ENCODE measurements around the gene CHIT1.

The CHIT1 gene

GRCh38 chr1:203173566-203173965 is 55.9 kb downstream of the CHIT1 start:
- DNase-seq: no peak

- DNase-seq: no peak
These were observed 56.4 kb downstream of the CHIT1 start for GRCh38 chr1:203173011-203173555.

GRCh38 chr1:203172184-203173010 is 57.1 kb downstream of the CHIT1 start:
- DNase-seq: peak; percentile 88

- no peak for DNase-seq
These were observed 57.9 kb downstream of the CHIT1 start for GRCh38 chr1:203171341-203172183.

DNA sequence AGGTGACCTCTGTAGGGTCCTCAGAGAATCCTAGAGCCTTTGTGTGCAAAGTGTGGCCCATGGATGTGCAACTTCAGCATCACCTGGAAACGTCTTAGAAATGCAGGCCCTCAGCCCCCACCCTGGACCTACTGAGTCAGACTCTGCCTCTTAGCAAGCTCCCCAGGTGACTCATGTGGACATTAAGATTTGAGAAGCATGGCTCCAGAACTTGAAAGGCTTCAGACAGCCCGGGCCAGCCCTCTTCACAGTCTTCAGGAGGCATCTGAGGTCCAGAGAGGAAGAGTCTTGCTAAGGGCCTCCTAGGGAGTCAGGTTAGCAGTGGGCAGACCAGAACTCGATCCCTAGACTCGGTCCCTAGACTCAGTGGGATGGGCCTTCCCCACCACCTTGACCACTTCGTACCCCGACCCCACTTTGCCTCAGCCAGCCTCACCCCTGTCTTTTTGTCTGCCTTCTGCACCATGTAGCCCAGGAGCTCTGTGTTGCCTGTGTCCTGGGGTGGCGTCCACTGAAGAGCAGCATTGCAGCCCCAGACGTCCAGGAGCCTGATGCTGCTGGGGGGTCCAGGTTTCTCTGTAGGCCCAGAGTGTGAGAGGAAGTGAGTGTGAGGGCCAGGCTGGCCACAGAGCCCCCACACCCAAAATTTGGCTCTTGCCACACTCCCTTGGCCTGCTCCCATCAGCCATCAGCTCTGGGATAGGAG is 58.7 kb downstream of the CHIT1 start:
- no peak for DNase-seq

GRCh38 chr1:203169770-203170520 is 59.5 kb downstream of the CHIT1 start:
- no peak for DNase-seq

- DNase-seq: no peak
These were observed 60.5 kb downstream of the CHIT1 start for GRCh38 chr1:203168991-203169390.

DNA sequence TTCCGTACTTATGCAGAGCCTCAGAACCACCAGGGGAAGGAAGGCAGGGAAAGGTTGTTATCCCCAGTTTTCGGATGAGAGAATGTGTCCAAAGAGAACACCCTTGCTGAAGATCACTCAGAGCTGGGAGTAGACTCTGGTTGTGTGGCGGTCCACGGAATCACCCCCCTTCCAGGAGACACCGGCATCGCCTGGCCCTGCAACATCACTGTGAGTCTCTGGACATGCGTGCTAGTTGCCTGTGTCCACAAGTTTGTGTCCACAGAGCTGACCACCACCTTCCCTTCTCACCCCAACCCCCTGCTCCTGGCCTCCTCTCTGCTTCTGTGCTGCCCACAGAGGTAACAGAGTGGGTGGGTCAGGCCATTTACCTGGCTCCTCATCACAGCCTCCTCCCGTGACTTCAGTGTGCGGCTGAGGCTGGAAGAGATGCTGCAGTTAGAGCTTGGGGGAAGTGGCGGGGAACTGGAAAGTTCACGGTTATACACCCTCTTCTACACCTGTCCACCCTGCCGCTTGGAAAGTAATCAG is 61.2 kb downstream of the CHIT1 start:
- no peak for DNase-seq

GRCh38 chr1:203167913-203168200 is 61.6 kb downstream of the CHIT1 start:
- DNase-seq: no peak

- DNase-seq: no peak
These were observed 62.2 kb downstream of the CHIT1 start for GRCh38 chr1:203167026-203167912.

DNA sequence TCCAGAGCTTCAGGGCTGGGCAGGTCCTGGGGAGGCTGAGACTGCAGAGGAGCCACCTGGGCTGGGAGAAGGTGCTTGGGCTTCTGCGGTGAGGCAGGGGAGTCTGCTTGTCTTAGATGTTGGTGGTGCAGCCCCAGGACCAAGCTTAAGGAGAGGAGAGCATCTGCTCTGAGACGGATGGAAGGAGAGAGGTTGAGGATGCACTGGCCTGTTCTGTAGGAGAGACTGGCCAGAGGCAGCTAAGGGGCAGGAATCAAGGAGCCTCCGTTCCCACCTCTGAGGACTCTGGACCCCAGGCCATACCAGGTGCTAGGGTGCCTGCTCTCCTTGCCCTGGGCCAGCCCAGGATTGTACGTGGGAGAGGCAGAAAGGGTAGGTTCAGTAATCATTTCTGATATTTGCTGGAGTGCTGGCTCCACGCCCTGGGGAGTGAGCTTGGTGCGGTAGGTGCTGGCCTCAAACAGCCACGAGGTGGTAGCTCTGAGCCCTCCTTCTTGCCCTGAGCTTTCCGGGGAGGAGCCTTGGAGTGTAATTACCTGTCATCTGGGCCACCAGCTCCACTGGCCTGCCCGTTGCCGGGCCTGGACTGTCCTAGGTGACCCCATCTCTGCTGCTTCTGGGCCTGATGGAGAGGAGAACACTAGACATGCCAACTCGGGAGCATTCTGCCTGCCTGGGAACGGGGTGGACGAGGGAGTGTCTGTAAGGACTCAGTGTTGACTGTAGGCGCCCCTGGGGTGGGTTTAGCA is 63.1 kb downstream of the CHIT1 start:
- DNase-seq: no peak
